Measurements from ENCODE around the gene RRP1. TPM values are rescaled to one million over a fixed set of nuclear protein-coding genes. Genes with fewer than 3 reads are reported as not detected.

Gene RRP1
- total and polyA plus RNA-seq, 2 of the 13 experiments (the other 11 are each of a cell fraction or from before 2014, with no cell fraction given) = 20.1 to 35.1 TPM

GRCh38 chr21:43748622-43749021 is 40.8 kb upstream of the RRP1 start:
- no peak overlapping the region for H3K27ac ChIP-seq (ENCODE audit: extremely low read length, insufficient read depth, low read length)
- H3K79me2 ChIP-seq (ENCODE audit: insufficient read depth, low read length) = no peaks in the 10 kb centered on the region
- no peak overlapping the region for H3K4me3 ChIP-seq (replicated peaks in 1 of 3; ENCODE audit: insufficient read depth in 1 of 3, low read depth in 2 of 3, low read length in 3 of 3)
- 93% methylated on average over 17 of the region's 17 CpGs for WGBS (ENCODE audit: low lambda C conversion rate)
- no peaks in the 10 kb centered on the region for H3K27me3 ChIP-seq (ENCODE audit: control insufficient read depth in 1 of 2, insufficient read depth in 2 of 2, low read length in 2 of 2)
- no peak for FAIRE-seq
- H3K4me1 ChIP-seq (ENCODE audit: insufficient read depth, low read length) = no peaks in the 10 kb centered on the region
- no peak overlapping the region for H3K9ac ChIP-seq (ENCODE audit: insufficient read depth, low read depth, low read length)
- CTCF ChIA-PET (ENCODE audit: low intra/inter-chr PET ratio, low total read pairs) = no interaction called here
- ATAC-seq = no peak
- no peak for DNase-seq (ENCODE audit: low spot score)
- H2AFZ ChIP-seq (ENCODE audit: low read length) = no peak overlapping the region
- H4K20me1 ChIP-seq (ENCODE audit: insufficient read depth, low read length) = no peaks in the 10 kb centered on the region
- POLR2A ChIA-PET = no interaction called here
- no peaks in the 10 kb centered on the region for H3K9me3 ChIP-seq (ENCODE audit: low read length)
- peaks cover 45 to 81% of the 10 kb centered on the region in 2 experiments for H3K36me3 ChIP-seq (replicated peaks in 1 of 2; ENCODE audit: control insufficient read depth in 1 of 2, insufficient read depth in 2 of 2, low read length in 2 of 2)
- no peak for TF ChIP-seq ZNF709 (CRISPR knock-in tag; IDR thresholded peaks at IDR 0.05)
- peak; percentile 25 for TF ChIP-seq AGO2 (optimal IDR thresholded peaks at IDR 0.05; ENCODE audit: low read depth, low read length)
- in situ Hi-C loops (cut with HindIII; ENCODE audit: extremely low pct_ligation_motif_present, low pct_unique_long_range_greater_than_20kb) = no loop called here
- BruUV-seq (replicated peaks) = no TSS peak
- H3K4me2 ChIP-seq (ENCODE audit: low read depth, low read length) = no peak overlapping the region
- intact Hi-C loops (cut with micrococcal nuclease; ENCODE audit: unreplicated experiment) = no loop called here

- no TSS peak for BruUV-seq (replicated peaks)
- Histone ChIP-seq H3K27me3 (ENCODE audit: control insufficient read depth in 1 of 2, insufficient read depth in 2 of 2, low read length in 2 of 2) (no peaks in the 10 kb centered on the region), H3K9me3 (ENCODE audit: low read length) (no peaks in the 10 kb centered on the region), H3K27ac (ENCODE audit: extremely low read length, insufficient read depth, low read length) (no peak overlapping the region), H4K20me1 (ENCODE audit: insufficient read depth, low read length) (no peaks in the 10 kb centered on the region), H3K9ac (ENCODE audit: insufficient read depth, low read depth, low read length) (no peak overlapping the region), H3K4me3 (replicated peaks in 1 of 3; ENCODE audit: insufficient read depth in 1 of 3, low read depth in 2 of 3, low read length in 3 of 3) (no peak overlapping the region), H2AFZ (ENCODE audit: low read length) (no peak overlapping the region), H3K4me1 (ENCODE audit: insufficient read depth, low read length) (no peaks in the 10 kb centered on the region), H3K36me3 (replicated peaks in 1 of 2; ENCODE audit: control insufficient read depth in 1 of 2, insufficient read depth in 2 of 2, low read length in 2 of 2) (peaks cover 44 to 81% of the 10 kb centered on the region in 2 experiments), H3K79me2 (ENCODE audit: insufficient read depth, low read length) (no peaks in the 10 kb centered on the region), H3K4me2 (ENCODE audit: low read depth, low read length) (no peak overlapping the region)
- CTCF ChIA-PET (ENCODE audit: low intra/inter-chr PET ratio, low total read pairs) = no interaction called here
- DNase-seq (ENCODE audit: low spot score) (no peak), FAIRE-seq (no peak), ATAC-seq (no peak)
- intact Hi-C loops (cut with micrococcal nuclease; ENCODE audit: unreplicated experiment) = no loop called here
- 97% methylated on average over 10 of the region's 18 CpGs for WGBS (ENCODE audit: low lambda C conversion rate)
- in situ Hi-C loops (cut with HindIII; ENCODE audit: extremely low pct_ligation_motif_present, low pct_unique_long_range_greater_than_20kb) = no loop called here
- POLR2A ChIA-PET = no interaction called here
- TF ChIP-seq ZBTB10 (CRISPR knock-in tag; IDR thresholded peaks at IDR 0.05; ENCODE audit: borderline replicate concordance) (no peak), AGO2 (optimal IDR thresholded peaks at IDR 0.05; ENCODE audit: low read depth, low read length) (peak; percentile 56), DMTF1 (CRISPR knock-in tag; IDR thresholded peaks at IDR 0.05) (no peak), ZNF879 (CRISPR knock-in tag; IDR thresholded peaks at IDR 0.05) (no peak), ZSCAN22 (CRISPR knock-in tag; IDR thresholded peaks at IDR 0.05) (no peak), ARNT2 (CRISPR knock-in tag; IDR thresholded peaks at IDR 0.05; ENCODE audit: low read depth) (no peak), FOXC1 (CRISPR knock-in tag; IDR thresholded peaks at IDR 0.05; ENCODE audit: borderline replicate concordance) (no peak), CBFB (CRISPR knock-in tag; IDR thresholded peaks at IDR 0.05) (no peak)
These were observed 39.6 kb upstream of the RRP1 start for GRCh38 chr21:43749651-43750262.
